HepG2 (cell line): ENCODE data around the gene IGBP1.

Source experiments
- BRF2 ChIP-seq: sonication (generic); formaldehyde crosslinking; IDR thresholded peaks from 2 replicates; pipeline ENCODE4 v1.8.1; 2022; ENCODE audit warnings: mild to moderate bottlenecking, missing genetic modification reagents
- ELF4 ChIP-seq: sonication (generic); formaldehyde crosslinking; IDR thresholded peaks from 2 replicates; pipeline ENCODE4 v1.5.0; 2020; ENCODE audit warnings: missing genetic modification reagents, mild to moderate bottlenecking, moderate library complexity, borderline replicate concordance
- EZH2 ChIP-seq: conservative IDR thresholded peaks from 2 replicates; pipeline ENCODE4 v1.6.1; 2012; ENCODE audit warnings: mild to moderate bottlenecking, low read depth, low read length, moderate library complexity
- GABPB1 ChIP-seq: IDR thresholded peaks from 2 replicates; pipeline ENCODE4 v1.6.1; 2016; ENCODE audit warnings: mild to moderate bottlenecking, missing genetic modification reagents, moderate library complexity, missing compliant biosample characterization
- GMEB1 ChIP-seq: sonication (generic); formaldehyde crosslinking; IDR thresholded peaks from 2 replicates; pipeline ENCODE4 v1.5.1; 2020; ENCODE audit warnings: missing genetic modification reagents, mild to moderate bottlenecking, borderline replicate concordance
- MTA3 ChIP-seq: sonication (generic); formaldehyde crosslinking; IDR thresholded peaks from 2 replicates; pipeline ENCODE4 v1.4.0; 2020; ENCODE audit warnings: missing genetic modification reagents
- NR3C1 ChIP-seq: sonication (generic); formaldehyde crosslinking; IDR thresholded peaks from 2 replicates; pipeline ENCODE4 v1.4.0; 2020; ENCODE audit warnings: missing genetic modification reagents
- SALL2 ChIP-seq: sonication (generic); formaldehyde crosslinking; IDR thresholded peaks from 2 replicates; pipeline ENCODE4 v1.8.1; 2023; ENCODE audit warnings: mild to moderate bottlenecking, missing genetic modification reagents, inconsistent platforms
- SRF ChIP-seq: IDR thresholded peaks from 2 replicates; pipeline ENCODE4 v1.6.1; 2011; ENCODE audit warnings: mild to moderate bottlenecking, low read depth, low read length, moderate library complexity
- ZNF24 ChIP-seq: fragments of 450-650 bp; IDR thresholded peaks from 2 replicates; pipeline ENCODE4 v1.6.1; 2017; ENCODE audit warnings: antibody characterized with exemption, mild to moderate bottlenecking
- TF ChIP-seq, protein P1 (sequence below): sonication (generic); formaldehyde crosslinking; IDR thresholded peaks from 2 replicates; pipeline ENCODE4 v1.4.0; 2020; ENCODE audit warnings: missing genetic modification reagents, mild to moderate bottlenecking, borderline replicate concordance
- TF ChIP-seq, protein P2 (sequence below): sonication (generic); formaldehyde crosslinking; IDR thresholded peaks from 2 replicates; pipeline ENCODE4 v1.5.0; 2020; ENCODE audit warnings: mild to moderate bottlenecking, missing genetic modification reagents, moderate library complexity

- TF ChIP-seq BRF2 (CRISPR knock-in tag) (no peak), SALL2 (CRISPR knock-in tag) (no peak), ELF4 (CRISPR knock-in tag) (no peak), NR3C1 (CRISPR knock-in tag) (no peak), MTA3 (no peak), GMEB1 (CRISPR knock-in tag) (no peak), GABPB1 (CRISPR knock-in tag) (no peak), SRF (no peak), ZNF24 (no peak), EZH2 (no peak)
- TF ChIP-seq, protein P1, sequence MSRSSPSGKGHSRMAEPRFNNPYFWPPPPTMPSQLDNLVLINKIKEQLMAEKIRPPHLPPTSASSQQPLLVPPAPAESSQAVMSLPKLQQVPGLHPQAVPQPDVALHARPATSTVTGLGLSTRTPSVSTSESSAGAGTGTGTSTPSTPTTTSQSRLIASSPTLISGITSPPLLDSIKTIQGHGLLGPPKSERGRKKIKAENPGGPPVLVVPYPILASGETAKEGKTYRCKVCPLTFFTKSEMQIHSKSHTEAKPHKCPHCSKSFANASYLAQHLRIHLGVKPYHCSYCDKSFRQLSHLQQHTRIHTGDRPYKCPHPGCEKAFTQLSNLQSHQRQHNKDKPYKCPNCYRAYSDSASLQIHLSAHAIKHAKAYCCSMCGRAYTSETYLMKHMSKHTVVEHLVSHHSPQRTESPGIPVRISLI (CRISPR knock-in tag), result no peak
- TF ChIP-seq, protein P2, sequence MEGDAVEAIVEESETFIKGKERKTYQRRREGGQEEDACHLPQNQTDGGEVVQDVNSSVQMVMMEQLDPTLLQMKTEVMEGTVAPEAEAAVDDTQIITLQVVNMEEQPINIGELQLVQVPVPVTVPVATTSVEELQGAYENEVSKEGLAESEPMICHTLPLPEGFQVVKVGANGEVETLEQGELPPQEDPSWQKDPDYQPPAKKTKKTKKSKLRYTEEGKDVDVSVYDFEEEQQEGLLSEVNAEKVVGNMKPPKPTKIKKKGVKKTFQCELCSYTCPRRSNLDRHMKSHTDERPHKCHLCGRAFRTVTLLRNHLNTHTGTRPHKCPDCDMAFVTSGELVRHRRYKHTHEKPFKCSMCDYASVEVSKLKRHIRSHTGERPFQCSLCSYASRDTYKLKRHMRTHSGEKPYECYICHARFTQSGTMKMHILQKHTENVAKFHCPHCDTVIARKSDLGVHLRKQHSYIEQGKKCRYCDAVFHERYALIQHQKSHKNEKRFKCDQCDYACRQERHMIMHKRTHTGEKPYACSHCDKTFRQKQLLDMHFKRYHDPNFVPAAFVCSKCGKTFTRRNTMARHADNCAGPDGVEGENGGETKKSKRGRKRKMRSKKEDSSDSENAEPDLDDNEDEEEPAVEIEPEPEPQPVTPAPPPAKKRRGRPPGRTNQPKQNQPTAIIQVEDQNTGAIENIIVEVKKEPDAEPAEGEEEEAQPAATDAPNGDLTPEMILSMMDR (CRISPR knock-in tag), result no peak
Measured at GRCh38 chrX:70171624-70172023, 38.4 kb downstream of the IGBP1 start.
